DOHH2 (cell line): Measurements from ENCODE around the gene ZNF560.

Experiments
- H3F3A ChIP-seq: fragments of 200-600 bp; sonication (generic), shearing (Covaris generic); 2 replicates; pipeline ENCODE4 v1.6.0; 2016; ENCODE audit warnings: antibody characterized with exemption, mild to moderate bottlenecking; ENCODE audit not compliant: control insufficient read depth, insufficient read depth
- H3K27ac ChIP-seq: fragments of 200-600 bp; sonication (generic); 2 replicates; pipeline ENCODE4 v1.5.1; 2014; ENCODE audit warnings: low read depth, mild to moderate bottlenecking, low read length, moderate library complexity
- H3K27me3 ChIP-seq: fragments of 200-600 bp; sonication (generic); 2 replicates; pipeline ENCODE4 v1.6.1; 2014; ENCODE audit warnings: mild to moderate bottlenecking, low read length, mixed read lengths; ENCODE audit not compliant: control insufficient read depth
- H3K36me3 ChIP-seq: fragments of 200-600 bp; sonication (generic); 2 replicates; pipeline ENCODE4 v1.6.1; 2014; ENCODE audit warnings: mild to moderate bottlenecking, low read length, moderate library complexity, mixed read lengths; ENCODE audit not compliant: control insufficient read depth
- H3K4me1 ChIP-seq: fragments of 200-600 bp; sonication (generic); 2 replicates; pipeline ENCODE4 v1.6.1; 2014; ENCODE audit warnings: mild to moderate bottlenecking, low read length, mixed read lengths; ENCODE audit not compliant: control insufficient read depth
- H3K4me2 ChIP-seq: fragments of 200-600 bp; sonication (generic); 2 replicates; pipeline ENCODE4 v1.6.0; 2014; ENCODE audit warnings: mild to moderate bottlenecking, low read length, moderate library complexity
- H3K4me3 ChIP-seq: fragments of 200-600 bp; sonication (generic); 2 replicates; pipeline ENCODE4 v1.5.1; 2014; ENCODE audit warnings: mild to moderate bottlenecking, low read length, mixed read lengths
- H3K79me2 ChIP-seq: fragments of 200-600 bp; sonication (generic); 2 replicates; pipeline ENCODE4 v1.6.1; 2014; ENCODE audit warnings: mild to moderate bottlenecking, low read length, mixed read lengths; ENCODE audit not compliant: control insufficient read depth
- H3K9me2 ChIP-seq: fragments of 200-600 bp; sonication (generic); replicated peaks from 2 replicates; pipeline ENCODE4 v1.6.1; 2014; ENCODE audit warnings: mild to moderate bottlenecking, low read length, mixed read lengths; ENCODE audit not compliant: control insufficient read depth
- H3K9me3 ChIP-seq: fragments of 200-600 bp; sonication (generic); 2 replicates; pipeline ENCODE4 v1.6.1; 2014; ENCODE audit warnings: antibody characterized with exemption, low read length, mixed read lengths; ENCODE audit not compliant: control insufficient read depth, insufficient read depth
- H4K20me1 ChIP-seq: fragments of 200-600 bp; sonication (generic); 2 replicates; pipeline ENCODE4 v1.6.0; 2014; ENCODE audit warnings: low read depth, mild to moderate bottlenecking, antibody characterized with exemption, low read length, moderate library complexity; ENCODE audit not compliant: control insufficient read depth, insufficient read depth
- EZH2phosphoT487 ChIP-seq: fragments of 200-600 bp; sonication (generic); IDR thresholded peaks from 2 replicates; pipeline ENCODE4 v1.6.1; 2017; ENCODE audit warnings: borderline replicate concordance, mild to moderate bottlenecking, antibody characterized with exemption, low read length, moderate library complexity, mixed read lengths
- TF ChIP-seq, protein P1 (sequence below): fragments of 200-600 bp; sonication (generic); IDR thresholded peaks from one replicate; pipeline ENCODE4 v1.5.1; 2014; ENCODE audit warnings: antibody characterized with exemption, mild to moderate bottlenecking, low read depth, low read length; ENCODE audit not compliant: poor library complexity, severe bottlenecking

Gene ZNF560

DNA sequence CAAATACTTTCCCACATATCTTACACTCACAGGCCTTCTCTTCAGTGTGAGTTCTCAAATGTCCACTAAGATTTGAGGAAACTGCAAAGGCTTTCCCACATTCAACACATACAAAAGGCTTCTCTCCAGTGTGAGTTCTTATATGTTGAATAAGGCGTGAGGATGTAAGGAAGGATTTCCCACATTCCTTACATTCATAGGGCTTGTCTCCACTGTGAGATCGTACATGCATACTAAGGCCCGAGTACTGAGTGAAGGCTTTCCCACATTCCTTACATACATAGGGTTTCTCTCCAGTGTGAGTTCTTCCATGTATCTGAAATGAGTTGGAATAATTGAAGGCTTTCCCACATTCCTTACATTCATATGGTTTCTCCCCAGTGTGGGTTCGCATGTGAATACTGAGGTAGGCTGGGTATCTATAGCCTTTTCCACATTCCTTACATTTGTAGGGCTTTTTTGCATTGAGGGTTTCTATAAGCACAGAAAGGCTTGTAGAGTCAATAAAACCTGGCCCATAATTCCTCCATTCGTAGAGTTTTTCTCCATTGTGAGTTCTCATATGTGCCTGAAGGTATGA, 30.4 kb upstream of the ZNF560 start:
- Histone ChIP-seq H3K79me2 (no peaks in the 10 kb centered on the region), H3K36me3 (peaks cover 71% of the 10 kb centered on the region), H3K4me2 (no peak overlapping the region), H3K9me2 (no peaks in the 10 kb centered on the region), H3K9me3 (peaks cover 51% of the 10 kb centered on the region), H3K4me3 (no peak overlapping the region), H3K27ac (no peak overlapping the region), H3K27me3 (no peaks in the 10 kb centered on the region), H3F3A (no peaks in the 10 kb centered on the region), H3K4me1 (no peaks in the 10 kb centered on the region), H4K20me1 (no peaks in the 10 kb centered on the region)
- TF ChIP-seq, protein P1, sequence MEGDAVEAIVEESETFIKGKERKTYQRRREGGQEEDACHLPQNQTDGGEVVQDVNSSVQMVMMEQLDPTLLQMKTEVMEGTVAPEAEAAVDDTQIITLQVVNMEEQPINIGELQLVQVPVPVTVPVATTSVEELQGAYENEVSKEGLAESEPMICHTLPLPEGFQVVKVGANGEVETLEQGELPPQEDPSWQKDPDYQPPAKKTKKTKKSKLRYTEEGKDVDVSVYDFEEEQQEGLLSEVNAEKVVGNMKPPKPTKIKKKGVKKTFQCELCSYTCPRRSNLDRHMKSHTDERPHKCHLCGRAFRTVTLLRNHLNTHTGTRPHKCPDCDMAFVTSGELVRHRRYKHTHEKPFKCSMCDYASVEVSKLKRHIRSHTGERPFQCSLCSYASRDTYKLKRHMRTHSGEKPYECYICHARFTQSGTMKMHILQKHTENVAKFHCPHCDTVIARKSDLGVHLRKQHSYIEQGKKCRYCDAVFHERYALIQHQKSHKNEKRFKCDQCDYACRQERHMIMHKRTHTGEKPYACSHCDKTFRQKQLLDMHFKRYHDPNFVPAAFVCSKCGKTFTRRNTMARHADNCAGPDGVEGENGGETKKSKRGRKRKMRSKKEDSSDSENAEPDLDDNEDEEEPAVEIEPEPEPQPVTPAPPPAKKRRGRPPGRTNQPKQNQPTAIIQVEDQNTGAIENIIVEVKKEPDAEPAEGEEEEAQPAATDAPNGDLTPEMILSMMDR: no peak

DNA sequence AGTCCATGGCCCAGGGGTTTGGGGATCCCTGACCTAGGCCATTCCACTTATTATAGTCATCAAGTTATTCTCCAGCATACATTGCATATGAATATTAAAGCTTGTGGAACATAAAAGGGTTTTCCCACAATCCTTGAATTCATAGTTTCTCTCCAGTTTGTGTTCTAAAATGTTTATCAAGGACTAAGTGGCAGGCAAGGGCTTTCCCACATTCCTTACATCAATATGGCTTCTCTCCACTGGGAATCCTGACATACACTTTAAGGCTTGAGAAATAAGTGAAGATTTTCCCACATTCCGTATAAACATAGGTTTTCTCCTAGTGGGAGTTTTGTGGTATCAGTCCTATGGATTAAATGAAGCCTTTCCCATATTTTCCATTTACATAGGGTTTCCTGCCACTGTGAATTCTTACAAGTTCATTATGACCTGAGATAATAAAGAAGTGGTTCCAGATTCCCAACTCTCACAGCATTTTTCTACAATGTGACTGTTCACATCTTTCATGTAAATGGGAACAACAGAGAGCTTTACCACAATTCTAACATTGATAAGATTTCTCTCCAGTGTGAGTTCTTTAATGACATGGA, 25.6 kb upstream of the ZNF560 start:
- no peaks in the 10 kb centered on the region for H3F3A ChIP-seq
- no peaks in the 10 kb centered on the region for H3K4me1 ChIP-seq
- no peak overlapping the region for H3K27ac ChIP-seq
- no peaks in the 10 kb centered on the region for H4K20me1 ChIP-seq
- no peak overlapping the region for H3K4me3 ChIP-seq
- no peaks in the 10 kb centered on the region for H3K79me2 ChIP-seq
- peaks cover 29% of the 10 kb centered on the region for H3K36me3 ChIP-seq
- no peak overlapping the region for H3K4me2 ChIP-seq
- no peaks in the 10 kb centered on the region for H3K9me2 ChIP-seq
- no peaks in the 10 kb centered on the region for H3K27me3 ChIP-seq
- H3K9me3 ChIP-seq: peaks cover 46% of the 10 kb centered on the region
- TF ChIP-seq EZH2phosphoT487: no peak
- TF ChIP-seq, protein P1: no peak

DNA sequence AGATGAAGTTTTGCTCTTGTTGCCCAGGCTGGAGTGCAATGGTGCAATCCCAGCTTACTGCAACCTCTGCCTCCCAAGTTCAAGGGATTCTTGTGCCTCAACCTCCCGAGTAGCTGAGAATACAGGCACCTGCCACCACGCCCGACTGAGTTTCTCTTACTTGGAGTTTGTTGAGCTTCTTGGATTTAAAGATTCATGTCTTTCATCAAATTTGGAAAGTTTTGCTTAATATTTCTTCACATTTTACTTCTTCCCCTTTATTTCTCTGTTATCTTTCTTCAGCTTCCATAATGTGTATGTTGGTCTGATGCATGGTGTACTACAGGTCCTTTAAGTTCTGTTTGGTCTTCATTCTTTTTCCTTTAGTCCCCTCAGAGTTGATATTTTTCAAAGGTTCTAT, 8.9 kb upstream of the ZNF560 start:
- no peaks in the 10 kb centered on the region for H3F3A ChIP-seq
- no peaks in the 10 kb centered on the region for H3K4me1 ChIP-seq
- no peak overlapping the region for H3K4me2 ChIP-seq
- no peaks in the 10 kb centered on the region for H3K9me2 ChIP-seq
- TF ChIP-seq, protein P1: no peak
- no peak for TF ChIP-seq EZH2phosphoT487
- no peak overlapping the region for H3K4me3 ChIP-seq
- peaks cover under 1% of the 10 kb centered on the region; the same call in 1 of the 2 replicates for H3K9me3 ChIP-seq
- H3K36me3 ChIP-seq: no peaks in the 10 kb centered on the region
- no peaks in the 10 kb centered on the region for H3K79me2 ChIP-seq
- H3K27me3 ChIP-seq: no peaks in the 10 kb centered on the region
- no peaks in the 10 kb centered on the region for H4K20me1 ChIP-seq
- no peak overlapping the region for H3K27ac ChIP-seq
